HCT116 (cell line): ENCODE data around the gene PFKP. TPM values are rescaled to one million over a fixed set of nuclear protein-coding genes. Genes with fewer than 3 reads are reported as not detected.

ENCODE experiments used
- ATAC-seq: fragments of 200-7000 bp; cut with Tn5 transposase; 2 replicates; pipeline ENCODE4 v1.9.1; 2020; ENCODE audit warnings: mild to moderate bottlenecking, moderate library complexity
- BruUV-seq: library from RNA; stranded (reverse); fragments of 400-500 nt; replicated peaks from 2 replicates; lab custom pipeline; 2021; lab: Mats Ljungman, UMichigan
- CTCF ChIA-PET: fragments of 300-600 bp; sonication (Branson Sonifier 250); formaldehyde crosslinking; loops from one replicate; lab custom pipeline; 2021; ENCODE audit warnings: antibody characterized with exemption; lab: Charles Lee
- POLR2A ChIA-PET: fragments of 300-600, 350-600 bp; sonication (Branson Sonifier 250); formaldehyde crosslinking; loops from one replicate; lab custom pipeline; 2021; ENCODE audit warnings: antibody characterized with exemption; lab: Charles Lee
- RAD21 ChIA-PET, 2 experiments: fragments of 300-600 bp; sonication (Branson Sonifier 250); formaldehyde crosslinking; loops; one replicate each; lab custom pipeline; 2023; ENCODE audit warnings: low total read pairs in 2 of 2; ENCODE audit not compliant: uncharacterized antibody in 2 of 2, unreplicated experiment in 2 of 2, low non-redundant PET in 1 of 2; lab: Charles Lee
- DNase-seq: peaks from one replicate; pipeline ENCODE4 v3.0.0-alpha.2; 2010; ENCODE audit warnings: low read depth, low spot score
- H2AFZ ChIP-seq: fragments of 200-600 bp; shearing (Covaris generic), sonication (generic); 2 replicates; pipeline ENCODE4 v1.6.1; 2017; ENCODE audit warnings: low read depth, mixed run types, mixed read lengths, antibody characterized with exemption, low read length; ENCODE audit not compliant: poor library complexity, severe bottlenecking
- H3K27ac ChIP-seq: 2 replicates; pipeline ENCODE4 v1.5.1; 2012; ENCODE audit warnings: low read depth, low read length
- H3K27me3 ChIP-seq: fragments of 200-600 bp; sonication (generic); 2 replicates; pipeline ENCODE4 v1.6.1; 2016; ENCODE audit warnings: mixed run types, low read length, mixed read lengths; ENCODE audit not compliant: insufficient read depth
- H3K36me3 ChIP-seq, 2 experiments: fragments of 200-500 bp in 1 of 2; fragments of 200-600 bp in 1 of 2; sonication (Bioruptor generic) in 1 of 2; sonication (generic) in 1 of 2; 2 replicates each; pipeline versions ENCODE4 v1.5.1 to v1.6.1; 2014 to 2016; ENCODE audit warnings: low read length in 2 of 2, inconsistent platforms in 1 of 2, mixed read lengths in 1 of 2, mixed run types in 1 of 2; ENCODE audit not compliant: insufficient read depth in 2 of 2, control insufficient read depth in 1 of 2
- H3K4me1 ChIP-seq, 2 experiments: fragments of 200-600 bp in 1 of 2; sonication (generic) in 1 of 2; 2 replicates each; pipeline versions ENCODE4 v1.5.1 to v1.6.1; 2012 to 2017; ENCODE audit warnings: low read length in 2 of 2, inconsistent platforms in 1 of 2, mild to moderate bottlenecking in 1 of 2, mixed read lengths in 1 of 2, mixed run types in 1 of 2, moderate library complexity in 1 of 2; ENCODE audit not compliant: insufficient read depth in 2 of 2, control insufficient read depth in 1 of 2
- H3K4me2 ChIP-seq: fragments of 200-600 bp; sonication (generic); 2 replicates; pipeline ENCODE4 v1.6.1; 2017; ENCODE audit warnings: mixed run types, low read length, mixed read lengths
- H3K4me3 ChIP-seq, 2 experiments: fragments of 200-600 bp in 1 of 2; sonication (generic) in 1 of 2; replicated peaks in 1 of 2; 2 replicates each; pipeline ENCODE4 v1.5.1; 2011 to 2016; ENCODE audit warnings: low read length in 2 of 2, control low read depth in 1 of 2, low read depth in 1 of 2, mild to moderate bottlenecking in 1 of 2, mixed read lengths in 1 of 2, mixed run types in 1 of 2
- H3K79me2 ChIP-seq: fragments of 200-600 bp; sonication (generic); 2 replicates; pipeline ENCODE4 v1.6.1; 2017; ENCODE audit warnings: mild to moderate bottlenecking, mixed run types, low read length, moderate library complexity, mixed read lengths; ENCODE audit not compliant: insufficient read depth
- H3K9ac ChIP-seq: fragments of 200-600 bp; sonication (generic); 2 replicates; pipeline ENCODE4 v1.6.1; 2016; ENCODE audit warnings: low read length, mixed read lengths
- H3K9me2 ChIP-seq: fragments of 200-600 bp; sonication (generic), shearing (Covaris generic); 2 replicates; pipeline ENCODE4 v1.6.1; 2017; ENCODE audit warnings: mixed run types, mild to moderate bottlenecking, moderate library complexity; ENCODE audit not compliant: insufficient read depth
- H3K9me3 ChIP-seq, 2 experiments: fragments of 200-500 bp in 1 of 2; fragments of 200-600 bp in 1 of 2; sonication (Bioruptor generic) in 1 of 2; sonication (generic) in 1 of 2; 2 replicates each; pipeline ENCODE4 v1.6.1; 2014 to 2017; ENCODE audit warnings: low read length in 2 of 2, mixed read lengths in 2 of 2, inconsistent platforms in 1 of 2, low read depth in 1 of 2, mild to moderate bottlenecking in 1 of 2, mixed run types in 1 of 2, moderate library complexity in 1 of 2; ENCODE audit not compliant: control insufficient read depth in 1 of 2, insufficient read depth in 1 of 2
- H4K20me1 ChIP-seq: fragments of 200-600 bp; sonication (generic), shearing (Covaris generic); 2 replicates; pipeline ENCODE4 v1.6.1; 2017; ENCODE audit warnings: mixed run types, mild to moderate bottlenecking, moderate library complexity; ENCODE audit not compliant: insufficient read depth
- CEBPB ChIP-seq: IDR thresholded peaks from 2 replicates; pipeline ENCODE4 v1.6.1; 2012; ENCODE audit warnings: low read depth
- EZH2 ChIP-seq: fragments of 200-600 bp; sonication (generic); IDR thresholded peaks from 2 replicates; pipeline ENCODE4 v1.6.1; 2017; ENCODE audit warnings: antibody characterized with exemption, mixed run types
- EZH2phosphoT487 ChIP-seq: fragments of 200-600 bp; IDR thresholded peaks from 2 replicates; pipeline ENCODE4 v1.6.1; 2018; ENCODE audit warnings: antibody characterized with exemption, borderline replicate concordance
- POLR2A ChIP-seq: IDR thresholded peaks from 2 replicates; pipeline ENCODE4 v1.7.0; 2011; ENCODE audit warnings: borderline replicate concordance; ENCODE audit not compliant: insufficient read depth, insufficient read length; ENCODE audit errors: extremely low read depth
- RAD21 ChIP-seq: IDR thresholded peaks from 2 replicates; pipeline ENCODE4 v1.6.1; 2012; ENCODE audit warnings: low read depth, mild to moderate bottlenecking
- SIN3A ChIP-seq: IDR thresholded peaks from 2 replicates; pipeline ENCODE4 v1.6.1; 2012; ENCODE audit warnings: low read depth
- SP1 ChIP-seq: IDR thresholded peaks from 2 replicates; pipeline ENCODE4 v1.6.1; 2012; ENCODE audit warnings: low read depth
- ZFX ChIP-seq: fragments of 450-650 bp; IDR thresholded peaks from 2 replicates; pipeline ENCODE4 v1.6.1; 2017
- ZNF274 ChIP-seq: fragments of 200-500 bp; sonication (Bioruptor generic); IDR thresholded peaks from 2 replicates; pipeline ENCODE4 v1.6.1; 2014; ENCODE audit warnings: mild to moderate bottlenecking, low read depth, low read length, inconsistent platforms
- intact Hi-C: fragments of 100-400 bp; cut with micrococcal nuclease; formaldehyde crosslinking; loops from 2 replicates; pipeline ENCODE4 v1.10.0; 2022
- total RNA-seq: library from RNA; stranded (reverse); gene quantifications from one replicate; pipeline ENCODE4 v1.2.1, GENCODE V29; 2021; ENCODE audit not compliant: unreplicated experiment
- TF ChIP-seq, protein P1 (sequence below): IDR thresholded peaks from 2 replicates; pipeline ENCODE4 v1.6.1; 2012

Gene PFKP
- total RNA-seq, 1 experiment from 2014 or later: 237 TPM

- ChIA-PET CTCF (no interaction called here), POLR2A (no interaction called here), RAD21 (no interaction called here)
- intact Hi-C loops: no loop called here
- Histone ChIP-seq H3K9me2 (no peaks in the 10 kb centered on the region), H3K4me3 (no peak overlapping the region), H3K27me3 (no peaks in the 10 kb centered on the region), H3K36me3 (no peaks in the 10 kb centered on the region), H3K27ac (no peak overlapping the region), H4K20me1 (no peaks in the 10 kb centered on the region), H3K79me2 (no peaks in the 10 kb centered on the region), H3K4me2 (no peak overlapping the region), H3K4me1 (peaks cover 11 to 24% of the 10 kb centered on the region in 2 experiments), H2AFZ (no peak overlapping the region), H3K9ac (no peak overlapping the region), H3K9me3 (no peaks in the 10 kb centered on the region)
- TF ChIP-seq CEBPB (no peak), EZH2phosphoT487 (no peak), SP1 (no peak), POLR2A (no peak), EZH2 (no peak), SIN3A (no peak), ZNF274 (no peak), ZFX (no peak), RAD21 (no peak)
- TF ChIP-seq, protein P1, sequence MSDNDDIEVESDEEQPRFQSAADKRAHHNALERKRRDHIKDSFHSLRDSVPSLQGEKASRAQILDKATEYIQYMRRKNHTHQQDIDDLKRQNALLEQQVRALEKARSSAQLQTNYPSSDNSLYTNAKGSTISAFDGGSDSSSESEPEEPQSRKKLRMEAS: no peak
- no peak for DNase-seq
- ATAC-seq: no peak
- BruUV-seq: no TSS peak
Measured at GRCh38 chr10:3047596-3047995, 19.8 kb upstream of the PFKP start.

DNA sequence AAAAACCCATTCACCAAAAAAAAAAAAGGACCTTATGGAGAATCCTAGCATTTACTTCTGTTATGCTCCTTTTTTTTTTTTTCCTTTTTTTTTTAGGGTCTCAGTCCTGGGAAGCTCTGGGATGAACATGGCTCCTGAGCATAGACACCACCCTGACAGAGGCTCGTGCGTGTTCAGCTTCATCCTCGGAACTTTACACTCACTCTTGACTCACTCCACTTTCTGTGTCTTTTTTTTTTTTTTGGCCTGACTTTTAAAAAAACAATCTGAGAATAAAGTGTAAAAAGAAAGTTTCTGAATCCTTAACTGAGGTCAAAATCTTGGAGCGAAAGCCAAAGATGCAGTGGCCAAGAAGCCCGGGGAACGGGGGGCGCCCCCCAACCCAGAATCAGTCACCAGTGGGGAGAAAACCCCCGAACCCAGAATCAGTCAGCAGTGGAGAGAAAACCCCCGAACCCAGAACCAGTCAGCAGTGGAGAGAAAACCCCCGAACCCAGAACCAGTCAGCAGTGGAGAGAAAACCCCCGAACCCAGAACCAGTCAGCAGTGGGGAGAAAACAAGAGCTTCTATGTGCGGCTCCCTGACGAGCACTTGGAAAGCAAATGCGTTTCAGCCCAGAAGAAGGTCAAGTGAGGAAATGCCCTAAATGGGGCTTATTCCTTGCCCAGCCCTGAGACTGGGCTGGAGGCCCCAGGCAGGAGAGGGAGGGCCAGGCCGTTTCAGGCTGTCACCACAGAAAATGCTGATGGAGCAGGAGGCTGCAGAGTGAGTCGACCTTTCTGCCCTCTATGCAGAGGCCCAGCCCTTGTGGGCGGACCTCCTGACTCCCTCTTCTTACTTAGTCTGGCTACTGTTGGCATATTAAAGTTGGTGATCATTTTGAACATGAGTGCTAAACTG lies 19.0 kb upstream of the PFKP start:
- Histone ChIP-seq H3K9ac (no peak overlapping the region), H3K27ac (no peak overlapping the region), H3K4me1 (peaks cover 11 to 24% of the 10 kb centered on the region in 2 experiments), H2AFZ (no peak overlapping the region), H3K27me3 (no peaks in the 10 kb centered on the region), H4K20me1 (no peaks in the 10 kb centered on the region), H3K9me3 (no peaks in the 10 kb centered on the region), H3K36me3 (no peaks in the 10 kb centered on the region), H3K79me2 (no peaks in the 10 kb centered on the region), H3K4me2 (no peak overlapping the region), H3K9me2 (no peaks in the 10 kb centered on the region), H3K4me3 (no peak overlapping the region)
- no peak for ATAC-seq
- no TSS peak for BruUV-seq
- intact Hi-C loops: no loop called here
- DNase-seq: no peak
- CTCF ChIA-PET: no interaction called here
- RAD21 ChIA-PET: no interaction called here
- TF ChIP-seq, protein P1: no peak
- POLR2A ChIA-PET: no interaction called here
